ENCODE measurements around the gene NLRX1. TPM values are rescaled to one million over a fixed set of nuclear protein-coding genes. Genes with fewer than 3 reads are reported as not detected.
"Not testable (repeated sequence)": the region's sequence is repeated elsewhere in the genome, so short reads cannot be mapped to it uniquely, and the experiment has no call there.

The NLRX1 gene
- total RNA-seq, 1 experiment from 2014 or later, result 7.2 TPM

DNA sequence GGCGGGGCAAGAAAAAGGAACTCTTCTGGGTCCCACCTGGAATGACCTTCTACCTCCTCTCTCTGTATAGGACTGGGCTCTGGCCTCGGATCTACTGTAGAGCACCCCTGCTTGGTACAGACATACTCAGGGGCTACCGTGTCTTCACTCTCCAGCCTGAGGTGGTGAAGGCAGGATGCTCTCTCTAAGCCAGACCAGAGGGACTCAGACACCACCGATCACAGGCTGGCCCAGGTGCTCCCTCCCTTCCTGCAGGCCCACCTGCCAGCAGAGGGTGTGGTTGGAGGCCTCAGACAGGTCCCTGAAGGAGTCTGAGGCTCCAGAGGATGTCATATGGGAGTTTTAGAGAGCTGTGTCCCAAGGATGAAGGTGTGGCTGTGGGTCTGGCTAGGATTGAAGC lies 20.9 kb downstream of the NLRX1 start:
- Histone ChIP-seq H3K4me3 (ENCODE audit: low read depth, low read length) (no peak overlapping the region), H3K27me3 (replicated peaks; ENCODE audit: control insufficient read depth, insufficient read depth, low read length) (no peaks in the 10 kb centered on the region), H3K36me3 (ENCODE audit: control insufficient read depth, insufficient read depth, low read length) (no peaks in the 10 kb centered on the region), H3K4me1 (peaks cover 30% of the 10 kb centered on the region), H3K9me3 (no peaks in the 10 kb centered on the region)
- Mint-ChIP-seq H3K4me3 (ENCODE audit: unreplicated experiment) (no peak overlapping the region), H3K9me3 (ENCODE audit: unreplicated experiment) (no peaks in the 10 kb centered on the region), H3K27me3 (ENCODE audit: insufficient read depth, unreplicated experiment) (no peaks in the 10 kb centered on the region), H3K27ac (ENCODE audit: unreplicated experiment) (peak overlapping the region; percentile 38), H3K4me1 (ENCODE audit: low read depth, unreplicated experiment) (peaks cover 25% of the 10 kb centered on the region), H3K36me3 (ENCODE audit: insufficient read depth, unreplicated experiment) (no peaks in the 10 kb centered on the region)
- TF ChIP-seq, protein P1, sequence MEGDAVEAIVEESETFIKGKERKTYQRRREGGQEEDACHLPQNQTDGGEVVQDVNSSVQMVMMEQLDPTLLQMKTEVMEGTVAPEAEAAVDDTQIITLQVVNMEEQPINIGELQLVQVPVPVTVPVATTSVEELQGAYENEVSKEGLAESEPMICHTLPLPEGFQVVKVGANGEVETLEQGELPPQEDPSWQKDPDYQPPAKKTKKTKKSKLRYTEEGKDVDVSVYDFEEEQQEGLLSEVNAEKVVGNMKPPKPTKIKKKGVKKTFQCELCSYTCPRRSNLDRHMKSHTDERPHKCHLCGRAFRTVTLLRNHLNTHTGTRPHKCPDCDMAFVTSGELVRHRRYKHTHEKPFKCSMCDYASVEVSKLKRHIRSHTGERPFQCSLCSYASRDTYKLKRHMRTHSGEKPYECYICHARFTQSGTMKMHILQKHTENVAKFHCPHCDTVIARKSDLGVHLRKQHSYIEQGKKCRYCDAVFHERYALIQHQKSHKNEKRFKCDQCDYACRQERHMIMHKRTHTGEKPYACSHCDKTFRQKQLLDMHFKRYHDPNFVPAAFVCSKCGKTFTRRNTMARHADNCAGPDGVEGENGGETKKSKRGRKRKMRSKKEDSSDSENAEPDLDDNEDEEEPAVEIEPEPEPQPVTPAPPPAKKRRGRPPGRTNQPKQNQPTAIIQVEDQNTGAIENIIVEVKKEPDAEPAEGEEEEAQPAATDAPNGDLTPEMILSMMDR (IDR thresholded peaks at IDR 0.05; ENCODE audit: insufficient read depth in 1 of 2, low read depth in 1 of 2, low read length in 1 of 2, severe bottlenecking in 1 of 2, unreplicated experiment in 1 of 2), result peak in 1 of 2 experiments; percentile 35
- no TSS peak for BruUV-seq (replicated peaks)
- no peak for DNase-seq
- ChIA-PET CTCF (interaction anchor here (0.6 to 1.9 kb wide), 3 partner anchors 9 to 149 kb away, joined by 3 to 9 read pairs (median 7); partner anchors contain the start of gene CBL), POLR2A (no interaction called here)
- intact Hi-C loops (cut with micrococcal nuclease; ENCODE audit: unreplicated experiment), result no loop called here

DNA sequence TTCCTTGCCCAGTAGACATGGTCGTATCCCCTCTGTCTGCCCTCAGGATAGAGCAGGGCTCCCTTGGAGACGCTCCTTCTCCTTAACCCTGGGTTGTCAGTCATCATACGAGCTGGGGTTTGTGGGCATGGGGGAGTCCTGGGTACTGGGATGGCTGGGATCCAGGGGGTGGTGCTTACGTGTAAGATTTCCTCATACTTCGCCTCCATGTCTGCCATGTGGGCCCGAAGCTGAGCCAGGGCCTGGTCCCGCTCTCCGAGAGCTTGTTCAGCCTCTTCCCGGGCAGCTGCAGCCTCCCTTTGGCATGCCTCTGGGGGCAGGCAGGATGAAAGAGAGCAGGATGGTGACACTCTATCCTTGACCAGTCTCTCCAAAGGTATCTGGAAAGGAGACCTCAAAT lies 22.0 kb downstream of the NLRX1 start:
- Mint-ChIP-seq H3K27me3 (ENCODE audit: insufficient read depth, unreplicated experiment) (peaks cover 2% of the 10 kb centered on the region), H3K27ac (ENCODE audit: unreplicated experiment) (no peak overlapping the region), H3K4me3 (ENCODE audit: unreplicated experiment) (no peak overlapping the region), H3K9me3 (ENCODE audit: unreplicated experiment) (no peaks in the 10 kb centered on the region), H3K36me3 (ENCODE audit: insufficient read depth, unreplicated experiment) (no peaks in the 10 kb centered on the region), H3K4me1 (ENCODE audit: low read depth, unreplicated experiment) (peaks cover 21% of the 10 kb centered on the region)
- Histone ChIP-seq H3K4me1 (peaks cover 22% of the 10 kb centered on the region), H3K36me3 (ENCODE audit: control insufficient read depth, insufficient read depth, low read length) (no peaks in the 10 kb centered on the region), H3K27me3 (replicated peaks; ENCODE audit: control insufficient read depth, insufficient read depth, low read length) (no peaks in the 10 kb centered on the region), H3K4me3 (ENCODE audit: low read depth, low read length) (no peak overlapping the region), H3K9me3 (no peaks in the 10 kb centered on the region)
- TF ChIP-seq, protein P1 (IDR thresholded peaks at IDR 0.05; ENCODE audit: insufficient read depth in 1 of 2, low read depth in 1 of 2, low read length in 1 of 2, severe bottlenecking in 1 of 2, unreplicated experiment in 1 of 2), result no peak
- POLR2A ChIA-PET, result no interaction called here
- intact Hi-C loops (cut with micrococcal nuclease; ENCODE audit: unreplicated experiment), result no loop called here
- no TSS peak for BruUV-seq (replicated peaks)
- no peak for DNase-seq
- CTCF ChIA-PET, result interaction anchor here (0.6 to 1.9 kb wide), 4 partner anchors 15 to 176 kb away, joined by 3 to 7 read pairs (median 3); partner anchors contain the start of gene CBL

DNA sequence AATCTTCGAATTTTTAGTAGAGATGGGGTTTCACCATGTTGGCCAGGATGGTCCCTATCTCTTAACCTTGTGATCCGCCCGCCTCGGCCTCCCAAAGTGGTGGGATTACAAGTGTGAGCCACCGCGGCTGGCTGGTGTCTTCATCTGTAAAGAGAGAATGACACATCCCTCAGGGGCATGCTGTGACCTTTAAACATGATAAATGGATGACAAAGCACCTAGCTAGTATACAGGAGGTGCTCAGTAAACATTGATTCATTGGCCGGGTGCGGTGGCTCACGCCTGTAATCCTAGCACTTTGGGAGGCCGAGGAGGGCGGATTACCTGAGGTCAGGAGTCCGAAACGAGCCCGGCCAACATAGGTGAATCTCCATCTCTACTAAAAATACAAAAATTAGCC lies 22.7 kb downstream of the NLRX1 start:
- H3K9me3 ChIP-seq; H3K27me3 ChIP-seq (replicated peaks; ENCODE audit: control insufficient read depth, insufficient read depth, low read length); BruUV-seq (replicated peaks); H3K36me3 ChIP-seq (ENCODE audit: control insufficient read depth, insufficient read depth, low read length); H3K27ac Mint-ChIP-seq (ENCODE audit: unreplicated experiment); H3K9me3 Mint-ChIP-seq (ENCODE audit: unreplicated experiment); intact Hi-C loops (cut with micrococcal nuclease; ENCODE audit: unreplicated experiment); DNase-seq; H3K36me3 Mint-ChIP-seq (ENCODE audit: insufficient read depth, unreplicated experiment); H3K4me3 Mint-ChIP-seq (ENCODE audit: unreplicated experiment); POLR2A ChIA-PET; H3K27me3 Mint-ChIP-seq (ENCODE audit: insufficient read depth, unreplicated experiment); H3K4me3 ChIP-seq (ENCODE audit: low read depth, low read length): not testable (repeated sequence)
- CTCF ChIA-PET, result interaction anchor here (0.6 to 1.0 kb wide), 2 partner anchors 27 to 46 kb away, joined by 3 read pairs; no protein-coding TSS in a partner anchor
- peaks cover 15% of the 10 kb centered on the region for H3K4me1 ChIP-seq
- H3K4me1 Mint-ChIP-seq (ENCODE audit: low read depth, unreplicated experiment), result peaks cover 14% of the 10 kb centered on the region

DNA sequence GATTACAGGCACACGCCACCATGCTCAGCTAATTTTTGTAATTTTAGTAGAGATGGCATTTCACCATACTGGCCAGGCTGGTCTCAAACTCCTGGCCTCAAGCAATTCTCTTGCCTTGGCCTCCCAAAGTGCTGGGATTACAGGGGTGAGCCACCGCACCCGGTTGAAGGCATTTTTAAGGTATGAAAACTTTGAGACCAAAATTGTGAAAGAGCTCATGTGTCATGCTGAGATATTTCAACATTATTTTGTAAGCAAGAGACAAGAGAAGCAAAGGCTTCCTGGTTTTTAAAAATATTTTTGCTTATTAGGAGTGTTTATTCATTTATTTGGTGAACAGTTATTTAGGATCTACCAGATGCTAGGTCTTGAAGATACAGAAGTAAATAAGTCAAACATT lies 23.6 kb downstream of the NLRX1 start:
- BruUV-seq (replicated peaks), result no TSS peak

More for the DNA sequence above, 23.6 kb downstream of the NLRX1 start:
- Histone ChIP-seq H3K36me3 (ENCODE audit: control insufficient read depth, insufficient read depth, low read length) (no peaks in the 10 kb centered on the region), H3K4me1 (peaks cover 16% of the 10 kb centered on the region), H3K9me3 (no peaks in the 10 kb centered on the region), H3K4me3 (ENCODE audit: low read depth, low read length) (no peak overlapping the region), H3K27me3 (replicated peaks; ENCODE audit: control insufficient read depth, insufficient read depth, low read length) (no peaks in the 10 kb centered on the region)
- H3K27me3 Mint-ChIP-seq (ENCODE audit: insufficient read depth, unreplicated experiment), result peaks cover 2% of the 10 kb centered on the region
- H3K4me3 Mint-ChIP-seq (ENCODE audit: unreplicated experiment), result no peak overlapping the region
- TF ChIP-seq, protein P1 (IDR thresholded peaks at IDR 0.05; ENCODE audit: insufficient read depth in 1 of 2, low read depth in 1 of 2, low read length in 1 of 2, severe bottlenecking in 1 of 2, unreplicated experiment in 1 of 2), result no peak
- intact Hi-C loops (cut with micrococcal nuclease; ENCODE audit: unreplicated experiment), result no loop called here
- no peak for DNase-seq
- ChIA-PET POLR2A (interaction anchor here (0.5 kb wide), 1 partner anchor 90 kb away, joined by 5 read pairs; no protein-coding TSS in a partner anchor), CTCF (no interaction called here)
- peaks cover 20% of the 10 kb centered on the region for H3K4me1 Mint-ChIP-seq (ENCODE audit: low read depth, unreplicated experiment)
- no peak overlapping the region for H3K27ac Mint-ChIP-seq (ENCODE audit: unreplicated experiment)
- H3K36me3 Mint-ChIP-seq (ENCODE audit: insufficient read depth, unreplicated experiment), result no peaks in the 10 kb centered on the region
- H3K9me3 Mint-ChIP-seq (ENCODE audit: unreplicated experiment), result no peaks in the 10 kb centered on the region

All from Caco-2 (cell line).